ENCODE measurements around the gene IFT74.
"Not testable (repeated sequence)": the region's sequence is repeated elsewhere in the genome, so short reads cannot be mapped to it uniquely, and the experiment has no call there.

IFT74 gene

DNA sequence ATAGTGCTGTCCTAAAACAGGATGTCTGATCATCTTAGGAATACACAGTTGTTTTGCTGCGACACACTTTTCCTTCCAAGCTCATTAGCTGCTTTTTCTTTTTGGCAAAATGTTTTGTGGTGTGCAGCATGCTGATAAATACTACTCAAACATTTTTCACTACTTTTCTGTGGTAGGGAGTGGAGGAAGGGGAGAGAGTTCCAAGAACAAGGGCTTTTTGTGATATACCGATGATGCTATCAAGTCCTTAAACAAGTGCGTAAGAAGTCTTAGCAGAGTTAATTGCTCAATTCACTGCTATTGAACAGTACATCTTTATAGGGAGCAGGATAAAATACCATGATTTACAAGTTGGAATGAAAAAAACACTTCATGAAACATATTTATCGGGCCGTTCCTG is 129.2 kb downstream of the IFT74 start:
- no peak for DNase-seq

DNA sequence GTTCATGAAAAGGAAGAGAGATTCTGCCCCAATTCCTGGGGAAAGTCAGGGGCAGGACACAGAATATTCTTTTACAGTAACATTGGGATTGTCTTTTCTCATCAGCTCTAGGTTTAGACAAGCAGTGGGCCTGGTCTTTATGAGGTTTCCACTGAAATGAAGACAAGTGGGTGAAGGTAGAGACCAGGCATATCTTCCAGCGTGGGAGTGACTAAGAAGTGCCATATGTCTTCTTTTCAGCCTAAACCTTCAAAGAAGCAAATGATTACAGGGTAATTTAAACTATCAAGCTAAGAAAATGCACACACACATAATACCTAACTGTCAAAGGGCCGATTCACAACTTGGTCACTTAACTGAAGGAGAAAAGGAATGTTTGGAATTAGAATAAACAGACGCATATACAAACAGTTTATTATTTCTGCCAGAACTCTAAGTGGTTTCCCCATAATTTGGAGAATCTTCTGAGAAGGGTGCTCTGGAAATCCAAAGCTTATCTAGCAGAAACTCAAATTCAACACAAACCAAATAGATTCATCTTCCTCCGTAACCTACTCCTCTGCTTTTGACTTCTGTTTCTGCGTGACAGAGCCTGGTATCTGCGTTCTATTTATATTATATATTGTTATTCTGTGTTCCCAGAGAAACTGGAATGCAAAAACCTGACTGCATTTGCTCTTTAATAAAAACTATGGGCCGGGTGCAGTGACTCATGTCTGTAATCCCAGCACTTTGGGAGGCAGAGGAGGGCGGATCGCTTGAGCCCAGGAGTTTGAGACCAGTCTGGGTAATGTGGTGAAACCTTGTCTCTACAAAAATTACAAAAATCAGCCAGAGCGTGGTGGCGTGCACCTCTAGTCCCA is 130.8 kb downstream of the IFT74 start:
- no peak for DNase-seq

DNA sequence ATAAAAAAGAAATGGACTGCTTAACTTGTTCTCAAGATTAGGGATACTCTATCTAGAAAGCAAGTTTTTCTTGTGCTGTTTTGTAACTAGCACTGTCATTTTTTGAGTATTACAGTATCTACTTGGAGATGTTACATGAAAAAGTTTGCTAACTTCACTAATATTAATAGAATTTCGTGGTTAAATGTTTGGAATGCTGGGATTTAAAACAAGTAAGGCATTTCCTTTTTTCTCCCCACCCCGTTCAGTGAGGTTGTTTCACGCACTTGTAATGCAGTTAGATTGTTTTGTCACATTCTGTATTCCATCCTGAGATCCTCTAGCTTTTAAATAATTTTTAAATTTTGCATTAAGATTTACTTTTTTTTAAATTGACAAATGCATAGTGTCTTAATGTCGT is 132.8 kb downstream of the IFT74 start:
- DNase-seq: no peak

DNA sequence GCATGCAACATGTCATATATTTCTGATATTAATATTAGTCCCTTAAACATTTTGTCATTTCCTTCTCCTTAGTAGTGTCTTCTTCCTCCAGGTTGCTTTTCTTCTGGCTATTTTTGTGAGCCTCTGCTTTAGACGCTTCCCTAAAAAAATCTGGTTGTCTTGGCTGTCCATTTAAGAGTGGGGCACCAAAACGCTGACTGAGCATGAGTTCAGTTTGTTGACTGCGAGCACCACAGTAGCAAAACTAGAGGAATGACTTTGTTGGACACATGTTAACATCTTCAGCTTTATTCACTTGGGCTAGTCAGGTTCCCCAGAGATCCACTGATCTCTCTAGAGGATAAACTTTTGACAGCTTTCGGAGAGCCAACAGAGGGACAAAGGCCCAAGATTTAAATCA is 133.5 kb downstream of the IFT74 start:
- no peak for DNase-seq

DNA sequence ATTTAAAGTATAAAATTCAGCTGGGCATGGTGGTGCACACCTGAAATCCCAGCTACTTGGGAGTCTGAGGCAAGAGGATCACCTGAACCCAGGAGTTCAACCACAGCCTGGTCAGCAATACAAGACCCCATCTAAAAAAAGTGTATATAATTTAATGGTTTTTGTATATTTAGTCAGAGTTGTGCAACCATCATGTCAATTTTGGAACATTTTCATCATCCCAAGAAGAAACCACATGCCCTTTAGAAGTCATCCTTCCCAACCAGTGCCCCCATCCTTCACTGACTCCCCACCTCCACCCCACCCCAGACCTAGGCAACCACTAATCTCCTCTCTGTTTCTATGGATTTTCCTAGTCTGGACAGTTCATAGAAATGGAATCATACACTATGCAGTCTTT is 134.0 kb downstream of the IFT74 start:
- DNase-seq: no peak

DNA sequence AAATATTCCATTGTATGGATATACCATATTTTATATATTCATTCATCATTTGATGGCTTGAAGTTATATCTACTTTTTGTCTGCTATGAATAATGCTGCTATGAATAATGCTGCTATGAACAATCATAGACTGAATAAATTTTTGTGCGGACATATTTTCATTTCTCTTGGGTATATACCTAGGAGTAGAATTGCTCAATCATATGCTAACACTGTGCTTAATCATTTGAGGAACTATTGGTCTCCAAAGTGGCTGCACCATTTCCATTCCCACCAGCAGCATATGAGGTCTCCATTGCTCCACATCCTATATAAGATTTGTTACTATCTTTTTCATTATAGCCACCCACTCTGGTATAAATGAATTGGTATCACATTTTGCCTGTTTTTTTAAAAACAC is 134.5 kb downstream of the IFT74 start:
- peak; percentile 2 for DNase-seq

DNA sequence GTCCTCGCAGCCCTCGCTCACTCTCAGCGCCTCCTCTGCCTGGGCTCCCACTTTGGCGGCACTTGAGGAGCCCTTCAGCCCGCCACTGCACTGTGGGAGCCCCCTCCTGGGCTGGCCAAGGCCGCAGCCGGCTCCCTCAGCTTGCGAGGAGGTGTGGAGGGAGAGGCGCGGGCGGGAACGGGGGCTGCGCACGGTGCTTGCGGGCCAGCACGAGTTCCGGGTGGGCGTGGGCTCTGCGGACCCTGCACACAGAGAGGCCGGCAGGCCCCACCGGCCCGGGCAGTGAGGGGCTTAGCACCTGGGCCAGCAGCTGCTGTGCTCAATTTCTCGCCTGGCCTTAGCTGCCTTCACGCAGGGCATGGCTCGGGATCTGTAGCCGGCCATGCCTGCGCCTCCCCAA is 136.3 kb downstream of the IFT74 start:
- DNase-seq: not testable (repeated sequence)

DNA sequence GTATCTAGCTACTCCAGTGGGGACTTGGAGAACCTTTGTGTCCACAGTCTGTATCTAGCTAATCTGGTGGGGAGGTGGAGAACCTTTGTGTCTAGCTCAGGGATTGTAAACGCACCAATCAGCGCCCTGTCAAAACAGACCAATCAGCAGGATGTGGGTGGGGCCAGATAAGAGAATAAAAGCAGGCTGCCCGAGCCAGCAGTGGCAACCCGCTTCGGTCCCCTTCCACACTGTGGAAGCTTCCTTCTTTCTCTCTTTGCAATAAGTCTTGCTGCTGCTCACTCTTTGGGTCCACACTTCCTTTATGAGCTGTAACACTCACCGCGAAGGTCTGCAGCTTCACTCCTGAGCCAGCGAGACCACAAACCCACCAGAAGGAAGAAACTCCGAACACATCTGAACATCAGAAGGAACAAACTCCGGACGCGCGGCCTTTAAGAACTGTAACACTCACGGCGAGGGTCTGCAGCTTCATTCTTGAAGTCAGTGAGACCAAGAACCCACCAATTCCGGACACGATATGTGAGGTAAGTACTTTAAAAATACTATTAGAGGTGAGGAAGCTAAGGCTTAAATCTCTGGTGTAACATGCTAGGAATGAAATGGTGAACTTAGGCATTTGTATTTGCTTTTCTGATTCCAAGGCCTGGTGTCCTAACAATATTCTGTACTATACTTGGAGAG is 137.3 kb downstream of the IFT74 start:
- not testable (repeated sequence) for DNase-seq

DNA sequence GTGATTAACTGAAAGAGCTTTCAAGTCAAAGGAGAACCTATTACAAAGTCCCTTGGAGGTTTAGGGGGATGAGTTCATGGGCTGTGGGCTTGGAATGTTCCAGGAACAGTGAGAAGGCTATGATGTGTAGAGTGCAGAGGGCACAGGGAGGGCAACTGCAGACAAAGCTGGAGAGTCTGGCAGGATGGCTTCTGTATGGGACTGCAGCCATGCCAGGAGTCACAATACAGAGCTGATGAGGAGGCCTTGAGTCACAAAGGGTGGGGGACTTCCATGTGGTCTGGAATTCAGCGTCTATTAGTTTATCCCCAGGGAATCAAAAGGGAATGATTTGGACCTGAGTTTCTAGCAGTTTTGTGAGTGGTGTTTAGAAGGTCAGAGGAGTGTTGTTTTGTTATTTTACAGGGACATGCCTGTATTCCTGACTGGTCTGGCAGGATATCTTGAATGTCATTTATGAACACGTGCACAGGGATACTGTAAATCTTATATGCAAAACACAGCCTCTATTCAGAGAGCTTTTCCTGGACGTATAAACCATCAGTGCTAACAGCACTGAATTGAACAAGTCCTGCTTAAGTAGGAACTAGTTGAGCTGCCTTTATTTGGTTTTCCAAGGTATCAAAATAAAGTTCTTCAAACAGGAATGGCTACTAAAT is 138.6 kb downstream of the IFT74 start:
- no peak for DNase-seq

DNA sequence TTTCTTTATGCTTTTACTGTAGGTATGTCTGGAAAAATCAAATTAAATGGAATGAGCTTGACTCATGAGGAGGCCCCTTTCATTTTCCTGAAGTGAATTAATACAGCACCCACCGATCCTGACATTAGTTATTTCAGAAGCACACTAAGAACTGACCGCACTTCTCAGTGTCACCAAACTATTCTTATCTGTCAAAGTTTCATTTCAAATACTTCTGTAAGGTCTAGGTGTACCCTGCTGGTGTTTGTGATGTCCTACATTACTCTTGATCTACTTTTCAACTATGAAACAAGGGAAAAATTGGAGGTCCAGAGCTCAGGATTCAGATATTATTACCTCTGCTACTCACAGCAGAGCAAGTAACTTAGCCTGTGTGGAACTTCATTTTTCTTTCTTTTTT is 151.0 kb downstream of the IFT74 start:
- no peak for DNase-seq

DNA sequence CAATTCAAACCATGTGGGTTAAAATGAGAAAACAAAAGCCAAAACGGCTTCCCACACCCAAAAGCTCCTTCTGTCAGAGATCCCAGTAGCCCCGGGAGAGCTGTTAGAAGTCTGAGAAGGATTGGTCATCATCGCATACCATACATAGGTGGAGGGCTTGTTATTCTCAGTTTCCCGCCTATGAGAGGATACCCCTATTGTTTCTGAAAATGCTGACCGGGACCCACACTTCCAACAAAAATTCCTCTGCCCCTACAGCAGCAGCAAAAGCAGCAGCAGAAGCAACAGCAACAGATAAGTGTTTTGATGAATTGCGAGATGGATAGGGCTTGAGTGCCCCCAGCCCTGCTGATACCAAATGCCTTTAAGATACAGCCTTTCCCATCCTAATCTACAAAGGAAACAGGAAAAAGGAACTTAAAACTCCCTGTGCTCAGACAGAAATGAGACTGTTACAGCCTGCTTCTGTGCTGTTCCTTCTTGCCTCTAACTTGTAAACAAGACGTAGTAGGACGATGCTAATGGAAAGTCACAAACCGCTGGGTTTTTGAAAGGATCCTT is 152.8 kb downstream of the IFT74 start, which contains the start of gene TEK:
Gene TEK (plus strand): TSS at position 245 of the 561 bp plus-strand sequence. CDS start 366 bp downstream, outside the sequence.
- no peak for DNase-seq

DNA sequence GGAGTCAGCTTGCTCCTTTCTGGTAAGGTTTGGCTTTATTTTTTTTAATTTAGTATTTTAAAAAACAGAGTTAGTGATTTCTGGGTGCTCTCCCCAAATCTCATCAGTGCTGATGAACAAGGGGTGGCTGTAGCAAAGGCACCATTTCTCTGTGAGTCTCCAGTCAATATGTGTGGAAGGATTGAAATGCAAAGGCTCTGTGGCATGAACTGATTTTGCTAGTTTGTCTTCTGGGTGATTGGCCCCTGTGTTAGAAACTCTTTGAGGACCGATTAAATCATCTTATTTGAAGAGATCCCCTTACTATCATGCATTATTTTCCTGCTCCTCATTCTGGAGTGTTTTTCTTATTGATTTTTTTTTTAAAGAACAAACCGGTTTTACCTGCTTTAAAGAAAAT is 153.4 kb downstream of the IFT74 start:
- no peak for DNase-seq

DNA sequence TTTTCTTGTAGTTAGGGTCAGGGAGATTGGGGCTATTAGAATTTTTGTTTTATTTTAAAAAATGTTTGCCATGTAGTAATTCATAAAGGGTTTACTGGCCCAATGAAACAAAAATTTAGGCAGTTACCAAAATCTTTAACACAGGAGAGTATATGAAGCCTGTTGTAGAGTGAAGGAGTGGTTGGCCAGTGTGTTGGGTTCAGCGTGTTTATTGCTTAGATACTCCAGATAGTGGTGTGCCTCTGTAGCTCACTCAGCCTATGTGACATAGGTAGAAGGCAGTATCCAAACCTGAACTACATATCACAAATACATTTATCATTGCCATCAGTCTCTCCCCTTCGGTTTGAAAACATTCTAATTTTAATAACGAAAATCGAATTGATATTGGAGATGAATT is 154.0 kb downstream of the IFT74 start:
- no peak for DNase-seq

DNA sequence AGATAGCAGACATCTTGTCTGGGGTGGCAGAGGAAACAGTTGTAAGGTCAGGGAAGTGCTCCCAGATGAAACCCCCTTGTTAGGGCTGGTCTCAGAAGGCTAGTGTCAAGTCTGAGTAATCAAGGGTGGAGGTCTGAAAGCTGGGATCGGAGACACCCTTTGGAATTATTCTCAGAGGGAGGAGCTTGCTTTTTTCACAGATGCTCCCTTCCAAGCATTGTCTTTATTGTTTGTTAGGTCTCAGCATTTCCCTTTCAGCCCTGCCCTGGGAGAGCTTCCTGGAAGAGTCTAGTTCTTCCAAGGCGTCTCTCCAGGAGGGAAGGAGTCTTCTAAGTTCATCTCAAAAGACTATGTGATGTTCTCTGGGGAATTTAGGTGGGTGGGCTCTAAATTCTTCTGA is 156.0 kb downstream of the IFT74 start:
- DNase-seq: no peak
